ENCODE results near the gene TMEM132D.

Gene TMEM132D

GRCh38 chr12:129470196-129470595 is 433.6 kb downstream of the TMEM132D start:
- H3K4me3 ChIP-seq (ENCODE audit: control insufficient read depth, low read depth, low read length): no peak overlapping the region
- TF ChIP-seq CTCF (conservative IDR thresholded peaks at IDR 0.05; ENCODE audit: control insufficient read depth, insufficient read depth, low read depth, low read length): no peak
- no peak for DNase-seq (ENCODE audit: low read depth)

GRCh38 chr12:129467726-129468125 is 436.1 kb downstream of the TMEM132D start:
- no peak overlapping the region for H3K4me3 ChIP-seq (ENCODE audit: control insufficient read depth, low read depth, low read length)
- no peak for TF ChIP-seq CTCF (conservative IDR thresholded peaks at IDR 0.05; ENCODE audit: control insufficient read depth, insufficient read depth, low read depth, low read length)
- DNase-seq (ENCODE audit: low read depth): no peak

GRCh38 chr12:129467289-129467688 is 436.5 kb downstream of the TMEM132D start:
- TF ChIP-seq CTCF (conservative IDR thresholded peaks at IDR 0.05; ENCODE audit: control insufficient read depth, insufficient read depth, low read depth, low read length): no peak
- no peak overlapping the region for H3K4me3 ChIP-seq (ENCODE audit: control insufficient read depth, low read depth, low read length)
- DNase-seq (ENCODE audit: low read depth): no peak

GRCh38 chr12:129466499-129466898 is 437.3 kb downstream of the TMEM132D start:
- no peak overlapping the region for H3K4me3 ChIP-seq (ENCODE audit: control insufficient read depth, low read depth, low read length)
- TF ChIP-seq CTCF (conservative IDR thresholded peaks at IDR 0.05; ENCODE audit: control insufficient read depth, insufficient read depth, low read depth, low read length): no peak
- no peak for DNase-seq (ENCODE audit: low read depth)

- no peak overlapping the region for H3K4me3 ChIP-seq (ENCODE audit: control insufficient read depth, low read depth, low read length)
- no peak for DNase-seq (ENCODE audit: low read depth)
- TF ChIP-seq CTCF (conservative IDR thresholded peaks at IDR 0.05; ENCODE audit: control insufficient read depth, insufficient read depth, low read depth, low read length): no peak
These were observed 443.9 kb downstream of the TMEM132D start for GRCh38 chr12:129459886-129460285.

GRCh38 chr12:129446696-129447095 is 457.1 kb downstream of the TMEM132D start:
- no peak for TF ChIP-seq CTCF (conservative IDR thresholded peaks at IDR 0.05; ENCODE audit: control insufficient read depth, insufficient read depth, low read depth, low read length)
- no peak overlapping the region for H3K4me3 ChIP-seq (ENCODE audit: control insufficient read depth, low read depth, low read length)
- DNase-seq (ENCODE audit: low read depth): no peak

- H3K4me3 ChIP-seq (ENCODE audit: control insufficient read depth, low read depth, low read length): no peak overlapping the region
- TF ChIP-seq CTCF (conservative IDR thresholded peaks at IDR 0.05; ENCODE audit: control insufficient read depth, insufficient read depth, low read depth, low read length): no peak
- DNase-seq (ENCODE audit: low read depth): no peak
These were observed 463.5 kb downstream of the TMEM132D start for GRCh38 chr12:129440278-129440677.

Data from fibroblast of mammary gland (primary cell).